ENCODE measurements around the gene CLEC7A.

The CLEC7A gene

DNA sequence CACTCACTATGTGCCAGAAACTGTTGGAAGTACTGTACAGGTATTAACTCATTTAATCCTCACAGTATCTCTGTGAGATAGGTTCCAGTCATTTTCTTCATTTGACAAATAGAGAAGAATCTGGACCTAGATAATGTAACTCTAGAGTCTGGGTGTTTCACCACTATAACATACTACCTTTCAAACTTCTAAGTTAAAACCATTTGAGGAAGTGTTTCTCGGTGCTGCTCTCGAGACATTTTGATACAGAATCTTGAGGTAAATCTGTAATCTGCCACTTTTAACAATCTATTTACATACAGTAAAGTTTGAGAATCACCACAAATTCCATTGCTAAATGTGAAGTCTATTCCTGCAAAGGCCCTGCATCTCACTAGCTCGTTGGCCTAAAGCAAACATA, 33.1 kb upstream of the CLEC7A start:
- Histone ChIP-seq H3K9ac (ENCODE audit: low read depth, low read length) (no peak overlapping the region), H3K27ac (ENCODE audit: low read length) (no peak overlapping the region), H3K27me3 (ENCODE audit: insufficient read depth, low read length, poor library complexity) (peaks cover 18% of the 10 kb centered on the region), H3K4me3 (ENCODE audit: low read depth in 1 of 2, low read length in 2 of 2) (no peak overlapping the region), H3K4me2 (ENCODE audit: insufficient read depth, low read length) (no peak overlapping the region), H3K9me3 (ENCODE audit: insufficient read depth, low read length, severe bottlenecking) (no peaks in the 10 kb centered on the region), H3K79me2 (ENCODE audit: insufficient read depth, low read length) (no peaks in the 10 kb centered on the region), H4K20me1 (ENCODE audit: insufficient read depth, low read length) (no peaks in the 10 kb centered on the region), H3K36me3 (ENCODE audit: insufficient read depth, low read length) (no peaks in the 10 kb centered on the region), H2AFZ (ENCODE audit: low read depth, low read length) (no peak overlapping the region), H3K4me1 (ENCODE audit: insufficient read depth, low read length) (no peaks in the 10 kb centered on the region)
- TF ChIP-seq EZH2 (IDR thresholded peaks at IDR 0.05; ENCODE audit: borderline replicate concordance, low read depth, low read length, severe bottlenecking) = no peak
- no peak for TF ChIP-seq CTCF (IDR thresholded peaks at IDR 0.05; ENCODE audit: borderline replicate concordance, extremely low read depth, low read length, poor library complexity, severe bottlenecking)
- DNase-seq (no peak), ATAC-seq (ENCODE audit: insufficient read depth, low read depth) (no peak)

GRCh38 chr12:10160617-10161385, 30.8 kb upstream of the CLEC7A start:
- ATAC-seq (ENCODE audit: insufficient read depth, low read depth) (no peak), DNase-seq (no peak)
- Histone ChIP-seq H3K4me3 (ENCODE audit: low read depth in 1 of 2, low read length in 2 of 2) (no peak overlapping the region), H3K36me3 (ENCODE audit: insufficient read depth, low read length) (no peaks in the 10 kb centered on the region), H3K27ac (ENCODE audit: low read length) (no peak overlapping the region), H3K27me3 (ENCODE audit: insufficient read depth, low read length, poor library complexity) (peaks cover 14% of the 10 kb centered on the region), H3K4me1 (ENCODE audit: insufficient read depth, low read length) (no peaks in the 10 kb centered on the region), H4K20me1 (ENCODE audit: insufficient read depth, low read length) (no peaks in the 10 kb centered on the region), H2AFZ (ENCODE audit: low read depth, low read length) (no peak overlapping the region), H3K9ac (ENCODE audit: low read depth, low read length) (no peak overlapping the region), H3K79me2 (ENCODE audit: insufficient read depth, low read length) (no peaks in the 10 kb centered on the region), H3K9me3 (ENCODE audit: insufficient read depth, low read length, severe bottlenecking) (no peaks in the 10 kb centered on the region), H3K4me2 (ENCODE audit: insufficient read depth, low read length) (no peak overlapping the region)
- TF ChIP-seq EZH2 (IDR thresholded peaks at IDR 0.05; ENCODE audit: borderline replicate concordance, low read depth, low read length, severe bottlenecking) = no peak
- TF ChIP-seq CTCF (IDR thresholded peaks at IDR 0.05; ENCODE audit: borderline replicate concordance, extremely low read depth, low read length, poor library complexity, severe bottlenecking) = no peak

DNA sequence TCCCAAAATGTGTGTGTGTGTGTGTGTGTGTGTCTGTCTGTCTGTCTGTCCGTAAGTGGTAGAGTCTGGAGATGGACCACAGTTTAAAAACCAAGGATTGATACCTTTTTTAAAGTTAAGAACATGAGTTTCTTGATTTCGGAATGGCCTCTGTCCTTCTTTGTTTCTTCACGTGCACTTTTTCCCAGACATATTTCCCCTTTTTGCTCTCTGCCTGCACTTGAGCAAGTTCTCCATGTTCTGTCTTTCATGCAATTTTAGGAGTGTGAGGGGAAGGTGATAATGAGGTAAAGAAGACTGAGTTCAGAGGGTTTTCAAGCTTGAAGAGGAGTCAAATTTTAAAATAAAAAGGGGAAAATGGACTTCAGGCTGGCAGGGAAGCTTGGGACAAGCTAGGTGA, 29.3 kb upstream of the CLEC7A start:
- Histone ChIP-seq H3K4me1 (ENCODE audit: insufficient read depth, low read length) (no peaks in the 10 kb centered on the region), H3K36me3 (ENCODE audit: insufficient read depth, low read length) (no peaks in the 10 kb centered on the region), H3K4me3 (ENCODE audit: low read depth in 1 of 2, low read length in 2 of 2) (no peak overlapping the region), H3K9ac (ENCODE audit: low read depth, low read length) (no peak overlapping the region), H3K4me2 (ENCODE audit: insufficient read depth, low read length) (no peak overlapping the region), H3K79me2 (ENCODE audit: insufficient read depth, low read length) (no peaks in the 10 kb centered on the region), H3K27me3 (ENCODE audit: insufficient read depth, low read length, poor library complexity) (peaks cover 14% of the 10 kb centered on the region), H2AFZ (ENCODE audit: low read depth, low read length) (no peak overlapping the region), H3K27ac (ENCODE audit: low read length) (no peak overlapping the region), H3K9me3 (ENCODE audit: insufficient read depth, low read length, severe bottlenecking) (no peaks in the 10 kb centered on the region), H4K20me1 (ENCODE audit: insufficient read depth, low read length) (no peaks in the 10 kb centered on the region)
- ATAC-seq (ENCODE audit: insufficient read depth, low read depth) (no peak), DNase-seq (no peak)
- TF ChIP-seq CTCF (IDR thresholded peaks at IDR 0.05; ENCODE audit: borderline replicate concordance, extremely low read depth, low read length, poor library complexity, severe bottlenecking) (no peak), EZH2 (IDR thresholded peaks at IDR 0.05; ENCODE audit: borderline replicate concordance, low read depth, low read length, severe bottlenecking) (no peak)
